ENCODE results near the gene ELOVL5.

The ELOVL5 gene

GRCh38 chr6:53280207-53280606 is 68.5 kb downstream of the ELOVL5 start:
- no peak overlapping the region for H3K4me3 ChIP-seq (ENCODE audit: low read depth, low read length)

GRCh38 chr6:53279293-53279692 is 69.5 kb downstream of the ELOVL5 start:
- H3K4me3 ChIP-seq (ENCODE audit: low read depth, low read length) = no peak overlapping the region

GRCh38 chr6:53273370-53273769 is 75.4 kb downstream of the ELOVL5 start:
- no peak overlapping the region for H3K4me3 ChIP-seq (ENCODE audit: low read depth, low read length)

- no peak overlapping the region for H3K4me3 ChIP-seq (ENCODE audit: low read depth, low read length)
These were observed 78.9 kb downstream of the ELOVL5 start for GRCh38 chr6:53269827-53270226.

- H3K4me3 ChIP-seq (ENCODE audit: low read depth, low read length) = no peak overlapping the region
These were observed 79.7 kb downstream of the ELOVL5 start for GRCh38 chr6:53268858-53269608.

- no peak overlapping the region for H3K4me3 ChIP-seq (ENCODE audit: low read depth, low read length)
These were observed 82.1 kb downstream of the ELOVL5 start for GRCh38 chr6:53266553-53267090.

- H3K4me3 ChIP-seq (ENCODE audit: low read depth, low read length) = no peak overlapping the region
These were observed 83.7 kb downstream of the ELOVL5 start for GRCh38 chr6:53264915-53265607.

- no peak overlapping the region for H3K4me3 ChIP-seq (ENCODE audit: low read depth, low read length)
These were observed 84.4 kb downstream of the ELOVL5 start for GRCh38 chr6:53264337-53264736.

GRCh38 chr6:53263917-53264316 is 84.8 kb downstream of the ELOVL5 start:
- H3K4me3 ChIP-seq (ENCODE audit: low read depth, low read length) = no peak overlapping the region

- no peak overlapping the region for H3K4me3 ChIP-seq (ENCODE audit: low read depth, low read length)
These were observed 88.7 kb downstream of the ELOVL5 start for GRCh38 chr6:53259860-53260580.

GRCh38 chr6:53258774-53259155 is 90.0 kb downstream of the ELOVL5 start:
- H3K4me3 ChIP-seq (ENCODE audit: low read depth, low read length) = no peak overlapping the region

GRCh38 chr6:53258076-53258773 is 90.5 kb downstream of the ELOVL5 start:
- no peak overlapping the region for H3K4me3 ChIP-seq (ENCODE audit: low read depth, low read length)

- H3K4me3 ChIP-seq (ENCODE audit: low read depth, low read length) = no peak overlapping the region
These were observed 91.2 kb downstream of the ELOVL5 start for GRCh38 chr6:53257533-53257932.

- no peak overlapping the region for H3K4me3 ChIP-seq (ENCODE audit: low read depth, low read length)
These were observed 91.7 kb downstream of the ELOVL5 start for GRCh38 chr6:53257001-53257400.

GRCh38 chr6:53252177-53252692 is 96.5 kb downstream of the ELOVL5 start:
- no peak overlapping the region for H3K4me3 ChIP-seq (ENCODE audit: low read depth, low read length)

- H3K4me3 ChIP-seq (ENCODE audit: low read depth, low read length) = no peak overlapping the region
These were observed 97.6 kb downstream of the ELOVL5 start for GRCh38 chr6:53251033-53251672.

- H3K4me3 ChIP-seq (ENCODE audit: low read depth, low read length) = no peak overlapping the region
These were observed 98.3 kb downstream of the ELOVL5 start for GRCh38 chr6:53250176-53251032.

GRCh38 chr6:53246924-53247323 is 101.8 kb downstream of the ELOVL5 start:
- no peak overlapping the region for H3K4me3 ChIP-seq (ENCODE audit: low read depth, low read length)

- H3K4me3 ChIP-seq (ENCODE audit: low read depth, low read length) = no peak overlapping the region
These were observed 103.8 kb downstream of the ELOVL5 start for GRCh38 chr6:53244958-53245357.

All from iPS-11a (cell line).